Measurements from ENCODE around the gene HSD3B2. TPM values are rescaled to one million over a fixed set of nuclear protein-coding genes. Genes with fewer than 3 reads are reported as not detected.

Gene HSD3B2
- total and polyA plus RNA-seq, 2 experiments from 2014 or later = not detected

DNA sequence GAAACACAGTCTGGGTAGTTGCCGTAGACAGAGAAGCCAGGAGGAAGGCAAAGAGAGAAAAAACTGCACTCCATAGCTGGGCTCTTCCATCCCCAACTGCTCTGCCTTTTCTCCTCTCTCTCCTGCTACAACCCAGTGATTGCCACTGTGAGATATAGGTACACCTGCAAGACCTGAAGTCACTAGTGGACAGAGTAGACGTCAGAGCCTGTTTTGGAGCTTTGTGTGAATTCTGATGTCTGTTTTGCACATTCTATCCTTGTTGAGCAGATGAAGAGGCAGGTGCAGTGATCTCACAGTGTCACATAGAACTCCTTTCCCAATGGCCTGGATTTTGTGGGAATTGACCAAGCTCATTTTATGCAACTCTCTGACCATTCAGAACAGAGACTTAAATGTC is 44.2 kb upstream of the HSD3B2 start (continued):
- TF ChIP-seq, protein P1, sequence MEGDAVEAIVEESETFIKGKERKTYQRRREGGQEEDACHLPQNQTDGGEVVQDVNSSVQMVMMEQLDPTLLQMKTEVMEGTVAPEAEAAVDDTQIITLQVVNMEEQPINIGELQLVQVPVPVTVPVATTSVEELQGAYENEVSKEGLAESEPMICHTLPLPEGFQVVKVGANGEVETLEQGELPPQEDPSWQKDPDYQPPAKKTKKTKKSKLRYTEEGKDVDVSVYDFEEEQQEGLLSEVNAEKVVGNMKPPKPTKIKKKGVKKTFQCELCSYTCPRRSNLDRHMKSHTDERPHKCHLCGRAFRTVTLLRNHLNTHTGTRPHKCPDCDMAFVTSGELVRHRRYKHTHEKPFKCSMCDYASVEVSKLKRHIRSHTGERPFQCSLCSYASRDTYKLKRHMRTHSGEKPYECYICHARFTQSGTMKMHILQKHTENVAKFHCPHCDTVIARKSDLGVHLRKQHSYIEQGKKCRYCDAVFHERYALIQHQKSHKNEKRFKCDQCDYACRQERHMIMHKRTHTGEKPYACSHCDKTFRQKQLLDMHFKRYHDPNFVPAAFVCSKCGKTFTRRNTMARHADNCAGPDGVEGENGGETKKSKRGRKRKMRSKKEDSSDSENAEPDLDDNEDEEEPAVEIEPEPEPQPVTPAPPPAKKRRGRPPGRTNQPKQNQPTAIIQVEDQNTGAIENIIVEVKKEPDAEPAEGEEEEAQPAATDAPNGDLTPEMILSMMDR (conservative IDR thresholded peaks at IDR 0.05; ENCODE audit: low read depth in 2 of 2) = no peak
- TF ChIP-seq EZH2 (IDR thresholded peaks at IDR 0.05; ENCODE audit: low read depth, unreplicated experiment) (no peak), NANOG (IDR thresholded peaks at IDR 0.05; ENCODE audit: borderline replicate concordance) (no peak), POLR2AphosphoS5 (IDR thresholded peaks at IDR 0.05; ENCODE audit: low read depth) (no peak)

DNA sequence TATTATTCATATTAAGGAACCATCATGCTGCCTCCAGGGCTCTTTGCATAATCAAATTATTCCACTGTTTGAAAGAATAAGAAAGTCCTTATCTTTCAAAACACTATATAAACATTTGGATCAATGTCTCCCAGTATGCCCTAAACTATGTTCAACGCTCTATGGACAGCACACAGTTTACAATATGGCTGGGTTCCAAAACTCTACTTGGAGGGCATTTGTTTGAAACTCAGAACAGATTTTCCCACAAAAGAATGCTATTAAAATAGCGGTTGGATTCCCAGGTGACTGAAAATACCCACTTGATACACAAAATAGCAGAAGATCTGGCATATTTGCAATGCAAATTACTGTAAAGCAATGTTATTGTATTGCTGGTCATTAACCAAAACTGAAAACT is 43.1 kb upstream of the HSD3B2 start:
- Histone ChIP-seq H2AFZ (no peak overlapping the region), H4K20me1 (replicated peaks; ENCODE audit: insufficient read depth) (no peaks in the 10 kb centered on the region), H3K9me2 (ENCODE audit: insufficient read depth) (no peaks in the 10 kb centered on the region), H3K4me2 (no peak overlapping the region), H3K4me3 (no peak overlapping the region), H3K27me3 (ENCODE audit: insufficient read depth) (no peaks in the 10 kb centered on the region), H3K4me1 (ENCODE audit: insufficient read depth) (peaks cover 11% of the 10 kb centered on the region), H3K79me2 (replicated peaks; ENCODE audit: insufficient read depth) (no peaks in the 10 kb centered on the region), H3F3A (replicated peaks; ENCODE audit: low read depth) (no peaks in the 10 kb centered on the region), H3K27ac (ENCODE audit: low read depth) (no peak overlapping the region), H3K36me3 (ENCODE audit: insufficient read depth) (no peaks in the 10 kb centered on the region)
- ATAC-seq (no peak), DNase-seq (ENCODE audit: low spot score) (no peak)
- Mint-ChIP-seq H3K4me3 (no peak overlapping the region), H3K27ac (no peak overlapping the region), H3K36me3 (ENCODE audit: low read depth) (no peaks in the 10 kb centered on the region), H3K9me3 (no peaks in the 10 kb centered on the region), H3K27me3 (ENCODE audit: insufficient read depth, low read depth, poor library complexity) (no peaks in the 10 kb centered on the region), H3K4me1 (peaks cover 25% of the 10 kb centered on the region)
- TF ChIP-seq ZNF331 (CRISPR knock-in tag; IDR thresholded peaks at IDR 0.05; ENCODE audit: low read depth) (no peak), POLR2AphosphoS5 (IDR thresholded peaks at IDR 0.05; ENCODE audit: low read depth) (no peak), EZH2 (IDR thresholded peaks at IDR 0.05; ENCODE audit: low read depth, unreplicated experiment) (no peak), EZH2phosphoT487 (IDR thresholded peaks at IDR 0.05; ENCODE audit: unreplicated experiment) (no peak), JUNB (IDR thresholded peaks at IDR 0.05; ENCODE audit: unreplicated experiment) (no peak), NANOG (IDR thresholded peaks at IDR 0.05; ENCODE audit: borderline replicate concordance) (no peak)
- TF ChIP-seq, protein P2, sequence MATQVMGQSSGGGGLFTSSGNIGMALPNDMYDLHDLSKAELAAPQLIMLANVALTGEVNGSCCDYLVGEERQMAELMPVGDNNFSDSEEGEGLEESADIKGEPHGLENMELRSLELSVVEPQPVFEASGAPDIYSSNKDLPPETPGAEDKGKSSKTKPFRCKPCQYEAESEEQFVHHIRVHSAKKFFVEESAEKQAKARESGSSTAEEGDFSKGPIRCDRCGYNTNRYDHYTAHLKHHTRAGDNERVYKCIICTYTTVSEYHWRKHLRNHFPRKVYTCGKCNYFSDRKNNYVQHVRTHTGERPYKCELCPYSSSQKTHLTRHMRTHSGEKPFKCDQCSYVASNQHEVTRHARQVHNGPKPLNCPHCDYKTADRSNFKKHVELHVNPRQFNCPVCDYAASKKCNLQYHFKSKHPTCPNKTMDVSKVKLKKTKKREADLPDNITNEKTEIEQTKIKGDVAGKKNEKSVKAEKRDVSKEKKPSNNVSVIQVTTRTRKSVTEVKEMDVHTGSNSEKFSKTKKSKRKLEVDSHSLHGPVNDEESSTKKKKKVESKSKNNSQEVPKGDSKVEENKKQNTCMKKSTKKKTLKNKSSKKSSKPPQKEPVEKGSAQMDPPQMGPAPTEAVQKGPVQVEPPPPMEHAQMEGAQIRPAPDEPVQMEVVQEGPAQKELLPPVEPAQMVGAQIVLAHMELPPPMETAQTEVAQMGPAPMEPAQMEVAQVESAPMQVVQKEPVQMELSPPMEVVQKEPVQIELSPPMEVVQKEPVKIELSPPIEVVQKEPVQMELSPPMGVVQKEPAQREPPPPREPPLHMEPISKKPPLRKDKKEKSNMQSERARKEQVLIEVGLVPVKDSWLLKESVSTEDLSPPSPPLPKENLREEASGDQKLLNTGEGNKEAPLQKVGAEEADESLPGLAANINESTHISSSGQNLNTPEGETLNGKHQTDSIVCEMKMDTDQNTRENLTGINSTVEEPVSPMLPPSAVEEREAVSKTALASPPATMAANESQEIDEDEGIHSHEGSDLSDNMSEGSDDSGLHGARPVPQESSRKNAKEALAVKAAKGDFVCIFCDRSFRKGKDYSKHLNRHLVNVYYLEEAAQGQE (IDR thresholded peaks at IDR 0.05; ENCODE audit: unreplicated experiment) = no peak
- TF ChIP-seq, protein P1 (conservative IDR thresholded peaks at IDR 0.05; ENCODE audit: low read depth in 2 of 2) = no peak
